ENCODE data around the gene SLC39A11.

The SLC39A11 gene

GRCh38 chr17:73112246-73112645 lies 19.8 kb upstream of the SLC39A11 start:
- no peak overlapping the region for H3K9ac ChIP-seq (ENCODE audit: low read length in 5 of 5)
- no peaks in the 10 kb centered on the region for H3K36me3 ChIP-seq (ENCODE audit: control insufficient read depth in 5 of 5, insufficient read depth in 5 of 5, low read length in 5 of 5)
- no peak overlapping the region for H3K27ac ChIP-seq (ENCODE audit: low read depth, low read length)
- H3K4me1 ChIP-seq (ENCODE audit: control insufficient read depth in 5 of 5, insufficient read depth in 5 of 5, low read length in 5 of 5): peaks cover 0 to 4% (median 3%) of the 10 kb centered on the region in 5 donors
- H3K4me3 ChIP-seq (ENCODE audit: low read depth in 1 of 5, low read length in 5 of 5): no peak overlapping the region
- no peaks in the 10 kb centered on the region for H3K9me3 ChIP-seq (ENCODE audit: control insufficient read depth in 5 of 5, low read length in 5 of 5)
- no peaks in the 10 kb centered on the region for H3K27me3 ChIP-seq (ENCODE audit: control insufficient read depth in 5 of 5, insufficient read depth in 4 of 5, low read length in 5 of 5)

- no peak overlapping the region for H3K4me3 ChIP-seq (ENCODE audit: low read depth in 1 of 5, low read length in 5 of 5)
- H3K27ac ChIP-seq (ENCODE audit: low read depth, low read length): no peak overlapping the region
- H3K9me3 ChIP-seq (ENCODE audit: control insufficient read depth in 5 of 5, low read length in 5 of 5): no peaks in the 10 kb centered on the region
- no peaks in the 10 kb centered on the region for H3K36me3 ChIP-seq (ENCODE audit: control insufficient read depth in 5 of 5, insufficient read depth in 5 of 5, low read length in 5 of 5)
- no peaks in the 10 kb centered on the region for H3K27me3 ChIP-seq (ENCODE audit: control insufficient read depth in 5 of 5, insufficient read depth in 4 of 5, low read length in 5 of 5)
- H3K9ac ChIP-seq (ENCODE audit: low read length in 5 of 5): no peak overlapping the region
- peaks cover 0 to 8% (median 5%) of the 10 kb centered on the region in 5 donors for H3K4me1 ChIP-seq (ENCODE audit: control insufficient read depth in 5 of 5, insufficient read depth in 5 of 5, low read length in 5 of 5)
Observed at GRCh38 chr17:73111386-73111785, 18.9 kb upstream of the SLC39A11 start.

- Histone ChIP-seq H3K27ac (ENCODE audit: low read depth, low read length) (no peak overlapping the region), H3K36me3 (ENCODE audit: control insufficient read depth in 5 of 5, insufficient read depth in 5 of 5, low read length in 5 of 5) (no peaks in the 10 kb centered on the region), H3K4me3 (ENCODE audit: low read depth in 1 of 5, low read length in 5 of 5) (no peak overlapping the region), H3K9me3 (ENCODE audit: control insufficient read depth in 5 of 5, low read length in 5 of 5) (peaks cover 0 to 4% (median 0%) of the 10 kb centered on the region in 5 donors), H3K4me1 (ENCODE audit: control insufficient read depth in 5 of 5, insufficient read depth in 5 of 5, low read length in 5 of 5) (peaks cover 0 to 8% (median 5%) of the 10 kb centered on the region in 5 donors), H3K27me3 (ENCODE audit: control insufficient read depth in 5 of 5, insufficient read depth in 4 of 5, low read length in 5 of 5) (no peaks in the 10 kb centered on the region), H3K9ac (ENCODE audit: low read length in 5 of 5) (no peak overlapping the region)
Observed at GRCh38 chr17:73107191-73107590, 14.7 kb upstream of the SLC39A11 start.

- Histone ChIP-seq H3K27me3 (ENCODE audit: control insufficient read depth in 5 of 5, insufficient read depth in 4 of 5, low read length in 5 of 5) (no peaks in the 10 kb centered on the region), H3K9ac (ENCODE audit: low read length in 5 of 5) (no peak overlapping the region), H3K27ac (ENCODE audit: low read depth, low read length) (no peak overlapping the region), H3K4me3 (ENCODE audit: low read depth in 1 of 5, low read length in 5 of 5) (no peak overlapping the region), H3K4me1 (ENCODE audit: control insufficient read depth in 5 of 5, insufficient read depth in 5 of 5, low read length in 5 of 5) (peaks cover 0 to 8% (median 5%) of the 10 kb centered on the region in 5 donors), H3K9me3 (ENCODE audit: control insufficient read depth in 5 of 5, low read length in 5 of 5) (peaks cover 0 to 4% (median 0%) of the 10 kb centered on the region in 5 donors), H3K36me3 (ENCODE audit: control insufficient read depth in 5 of 5, insufficient read depth in 5 of 5, low read length in 5 of 5) (no peaks in the 10 kb centered on the region)
Observed at GRCh38 chr17:73105431-73105830, 12.9 kb upstream of the SLC39A11 start.

GRCh38 chr17:73104450-73104849 lies 12.0 kb upstream of the SLC39A11 start:
- H3K36me3 ChIP-seq (ENCODE audit: control insufficient read depth in 5 of 5, insufficient read depth in 5 of 5, low read length in 5 of 5): no peaks in the 10 kb centered on the region
- H3K4me3 ChIP-seq (ENCODE audit: low read depth in 1 of 5, low read length in 5 of 5): no peak overlapping the region
- peaks cover 0 to 4% (median 0%) of the 10 kb centered on the region in 5 donors for H3K9me3 ChIP-seq (ENCODE audit: control insufficient read depth in 5 of 5, low read length in 5 of 5)
- H3K27me3 ChIP-seq (ENCODE audit: control insufficient read depth in 5 of 5, insufficient read depth in 4 of 5, low read length in 5 of 5): no peaks in the 10 kb centered on the region
- H3K9ac ChIP-seq (ENCODE audit: low read length in 5 of 5): no peak overlapping the region
- peaks cover 0 to 8% (median 5%) of the 10 kb centered on the region in 5 donors for H3K4me1 ChIP-seq (ENCODE audit: control insufficient read depth in 5 of 5, insufficient read depth in 5 of 5, low read length in 5 of 5)
- no peak overlapping the region for H3K27ac ChIP-seq (ENCODE audit: low read depth, low read length)

- no peaks in the 10 kb centered on the region for H3K36me3 ChIP-seq (ENCODE audit: control insufficient read depth in 5 of 5, insufficient read depth in 5 of 5, low read length in 5 of 5)
- H3K4me1 ChIP-seq (ENCODE audit: control insufficient read depth in 5 of 5, insufficient read depth in 5 of 5, low read length in 5 of 5): peaks cover 0 to 11% (median 8%) of the 10 kb centered on the region in 5 donors
- H3K4me3 ChIP-seq (ENCODE audit: low read depth in 1 of 5, low read length in 5 of 5): no peak overlapping the region
- H3K27me3 ChIP-seq (ENCODE audit: control insufficient read depth in 5 of 5, insufficient read depth in 4 of 5, low read length in 5 of 5): no peaks in the 10 kb centered on the region
- peaks cover 0 to 4% (median 0%) of the 10 kb centered on the region in 5 donors for H3K9me3 ChIP-seq (ENCODE audit: control insufficient read depth in 5 of 5, low read length in 5 of 5)
- H3K27ac ChIP-seq (ENCODE audit: low read depth, low read length): no peak overlapping the region
- H3K9ac ChIP-seq (ENCODE audit: low read length in 5 of 5): no peak overlapping the region
Observed at GRCh38 chr17:73103641-73104335, 11.3 kb upstream of the SLC39A11 start.

GRCh38 chr17:73101031-73101430 lies 8.5 kb upstream of the SLC39A11 start:
- Histone ChIP-seq H3K36me3 (ENCODE audit: control insufficient read depth in 5 of 5, insufficient read depth in 5 of 5, low read length in 5 of 5) (no peaks in the 10 kb centered on the region), H3K9me3 (ENCODE audit: control insufficient read depth in 5 of 5, low read length in 5 of 5) (peaks cover 0 to 4% (median 0%) of the 10 kb centered on the region in 5 donors), H3K27ac (ENCODE audit: low read depth, low read length) (no peak overlapping the region), H3K4me1 (ENCODE audit: control insufficient read depth in 5 of 5, insufficient read depth in 5 of 5, low read length in 5 of 5) (peaks cover 2 to 19% (median 13%) of the 10 kb centered on the region in 5 donors), H3K4me3 (ENCODE audit: low read depth in 1 of 5, low read length in 5 of 5) (no peak overlapping the region), H3K27me3 (ENCODE audit: control insufficient read depth in 5 of 5, insufficient read depth in 4 of 5, low read length in 5 of 5) (no peaks in the 10 kb centered on the region), H3K9ac (ENCODE audit: low read length in 5 of 5) (no peak overlapping the region)

GRCh38 chr17:73100363-73100762 lies 7.9 kb upstream of the SLC39A11 start:
- Histone ChIP-seq H3K36me3 (ENCODE audit: control insufficient read depth in 5 of 5, insufficient read depth in 5 of 5, low read length in 5 of 5) (no peaks in the 10 kb centered on the region), H3K27ac (ENCODE audit: low read depth, low read length) (no peak overlapping the region), H3K4me1 (ENCODE audit: control insufficient read depth in 5 of 5, insufficient read depth in 5 of 5, low read length in 5 of 5) (peaks cover 2 to 26% (median 19%) of the 10 kb centered on the region in 5 donors), H3K4me3 (ENCODE audit: low read depth in 1 of 5, low read length in 5 of 5) (no peak overlapping the region), H3K9me3 (ENCODE audit: control insufficient read depth in 5 of 5, low read length in 5 of 5) (peaks cover 0 to 4% (median 0%) of the 10 kb centered on the region in 5 donors), H3K27me3 (ENCODE audit: control insufficient read depth in 5 of 5, insufficient read depth in 4 of 5, low read length in 5 of 5) (no peaks in the 10 kb centered on the region), H3K9ac (ENCODE audit: low read length in 5 of 5) (no peak overlapping the region)

- no peak overlapping the region for H3K4me3 ChIP-seq (ENCODE audit: low read depth in 1 of 5, low read length in 5 of 5)
- no peak overlapping the region for H3K27ac ChIP-seq (ENCODE audit: low read depth, low read length)
- no peaks in the 10 kb centered on the region for H3K36me3 ChIP-seq (ENCODE audit: control insufficient read depth in 5 of 5, insufficient read depth in 5 of 5, low read length in 5 of 5)
- peaks cover 2 to 26% (median 22%) of the 10 kb centered on the region in 5 donors for H3K4me1 ChIP-seq (ENCODE audit: control insufficient read depth in 5 of 5, insufficient read depth in 5 of 5, low read length in 5 of 5)
- no peak overlapping the region for H3K9ac ChIP-seq (ENCODE audit: low read length in 5 of 5)
- no peaks in the 10 kb centered on the region for H3K9me3 ChIP-seq (ENCODE audit: control insufficient read depth in 5 of 5, low read length in 5 of 5)
- no peaks in the 10 kb centered on the region for H3K27me3 ChIP-seq (ENCODE audit: control insufficient read depth in 5 of 5, insufficient read depth in 4 of 5, low read length in 5 of 5)
Observed at GRCh38 chr17:73099511-73099910, 7.0 kb upstream of the SLC39A11 start.

- Histone ChIP-seq H3K4me1 (ENCODE audit: control insufficient read depth in 5 of 5, insufficient read depth in 5 of 5, low read length in 5 of 5) (peaks cover 2 to 26% (median 22%) of the 10 kb centered on the region in 5 donors), H3K36me3 (ENCODE audit: control insufficient read depth in 5 of 5, insufficient read depth in 5 of 5, low read length in 5 of 5) (no peaks in the 10 kb centered on the region), H3K9me3 (ENCODE audit: control insufficient read depth in 5 of 5, low read length in 5 of 5) (no peaks in the 10 kb centered on the region), H3K9ac (ENCODE audit: low read length in 5 of 5) (no peak overlapping the region), H3K27me3 (ENCODE audit: control insufficient read depth in 5 of 5, insufficient read depth in 4 of 5, low read length in 5 of 5) (no peaks in the 10 kb centered on the region), H3K27ac (ENCODE audit: low read depth, low read length) (no peak overlapping the region), H3K4me3 (ENCODE audit: low read depth in 1 of 5, low read length in 5 of 5) (no peak overlapping the region)
Observed at GRCh38 chr17:73098919-73099318, 6.4 kb upstream of the SLC39A11 start.

All from subcutaneous abdominal adipose tissue (tissue), 5 donors.